ENCODE measurements around the gene TPGS2. TPM values are rescaled to one million over a fixed set of nuclear protein-coding genes. Genes with fewer than 3 reads are reported as not detected.

Gene TPGS2
- total and polyA plus RNA-seq, 2 of the 8 experiments (the other 6 are each of a cell fraction or from before 2014, with no cell fraction given): 151 to 273 TPM

DNA sequence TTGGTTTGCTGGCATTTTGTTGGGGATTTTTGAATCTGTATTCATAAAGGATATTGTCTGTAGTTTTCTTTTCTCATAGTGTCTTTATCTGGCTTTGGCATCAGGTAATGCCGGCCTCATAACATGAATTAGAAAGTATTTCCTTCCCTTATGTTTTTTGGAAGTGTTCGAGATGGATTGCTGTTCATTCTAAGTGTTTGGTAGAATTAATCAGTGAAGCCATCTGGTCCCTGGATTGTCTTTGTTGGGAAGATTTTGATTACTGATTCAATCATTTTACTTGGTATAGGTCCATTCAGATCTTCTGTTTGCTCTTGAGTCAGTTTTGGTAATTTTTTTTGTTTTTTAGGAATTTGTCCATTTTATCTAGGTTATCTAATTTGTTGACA lies 22.4 kb upstream of the TPGS2 start:
- Histone ChIP-seq H3K23ac (ENCODE audit: insufficient read length) (no peak overlapping the region), H4K5ac (ENCODE audit: insufficient read length, low read depth, low read length) (no peak overlapping the region), H2AFZ (ENCODE audit: low read length) (no peak overlapping the region), H3K36me3 (ENCODE audit: control insufficient read depth in 2 of 4, insufficient read depth in 4 of 4, low read length in 3 of 4) (0 out of 8 replicates have a peak, but pooled peaks cover 0 to 4% (median 0%) of the 10 kb centered on the region in 4 experiments), H3K27ac (ENCODE audit: low read depth, low read length) (no peak overlapping the region), H3K4me3 (ENCODE audit: extremely low read depth in 1 of 4, insufficient read depth in 2 of 4, low read depth in 3 of 4, low read length in 4 of 4) (no peak overlapping the region), H3K18ac (ENCODE audit: extremely low read depth, low read length) (no peak overlapping the region), H3K23me2 (ENCODE audit: low read depth, low read length) (no peaks in the 10 kb centered on the region), H3K79me1 (ENCODE audit: low read depth, low read length) (no peaks in the 10 kb centered on the region), H4K8ac (ENCODE audit: extremely low read depth, insufficient read depth, low read length) (no peak overlapping the region), H4K91ac (replicated peaks; ENCODE audit: insufficient read length, low read length) (no peak overlapping the region), H3K56ac (replicated peaks; ENCODE audit: insufficient read length, low read depth, low read length) (no peak overlapping the region), H2BK15ac (ENCODE audit: low read length) (no peak overlapping the region), H3K4ac (replicated peaks; ENCODE audit: insufficient read length, low read depth, low read length) (no peak overlapping the region), H2BK120ac (replicated peaks; ENCODE audit: low read depth, low read length) (no peak overlapping the region), H3K4me1 (replicated peaks in 1 of 4; ENCODE audit: control insufficient read depth in 3 of 4, insufficient read depth in 4 of 4, low read length in 3 of 4) (no peaks in the 10 kb centered on the region), H3K9ac (replicated peaks in 1 of 4; ENCODE audit: extremely low read depth in 1 of 4, low read depth in 3 of 4, low read length in 3 of 4) (no peak overlapping the region), H3K14ac (ENCODE audit: insufficient read length) (no peak overlapping the region), H2BK5ac (ENCODE audit: low read depth, low read length) (no peak overlapping the region), H3K79me2 (ENCODE audit: control insufficient read depth in 1 of 2, insufficient read depth in 2 of 2, low read length in 2 of 2) (no peaks in the 10 kb centered on the region), H2AK5ac (ENCODE audit: low read depth, low read length) (no peak overlapping the region), H4K20me1 (replicated peaks in 1 of 2; ENCODE audit: control insufficient read depth in 1 of 2, insufficient read depth in 2 of 2, low read length in 2 of 2) (no peaks in the 10 kb centered on the region), H3K9me3 (ENCODE audit: insufficient read depth in 2 of 2, low read depth in 1 of 2, low read length in 1 of 2) (no peaks in the 10 kb centered on the region), H2BK20ac (ENCODE audit: low read length) (no peak overlapping the region), H2BK12ac (ENCODE audit: low read depth, low read length) (no peak overlapping the region), H3K27me3 (replicated peaks in 1 of 4; ENCODE audit: control insufficient read depth in 3 of 4, extremely low read depth in 1 of 4, insufficient read depth in 3 of 4, low read length in 3 of 4) (no peaks in the 10 kb centered on the region), H3K4me2 (ENCODE audit: insufficient read depth in 1 of 2, low read depth in 2 of 2, low read length in 2 of 2) (no peak overlapping the region)
- WGBS, 2 experiments (ENCODE audit: extremely low coverage in 1 of 2, insufficient coverage in 1 of 2, insufficient read length in 1 of 2, insufficient replicate concordance in 2 of 2, low coverage in 1 of 2, low lambda C conversion rate in 2 of 2, missing lambda C conversion rate in 1 of 2): 100% methylated on average over 2 of the region's 2 CpGs; no CpG with 5 or more reads in 1 of the 2 experiments
- ChIA-PET POLR2A (ENCODE audit: partially characterized antibody) (no interaction called here), CTCF (ENCODE audit: partially characterized antibody) (interaction anchor here (3.9 kb wide), 1 partner anchor 22 kb away, joined by 12 read pairs; the partner anchor contains the start of genes KIAA1328 and TPGS2)
- no peak for DNase-seq (ENCODE audit: low read depth in 1 of 2, low spot score in 2 of 2)
- no peak for FAIRE-seq
- TF ChIP-seq SRF (IDR thresholded peaks at IDR 0.05; ENCODE audit: low read depth, low read length): no peak
- no peak for TF ChIP-seq CHD2 (IDR thresholded peaks at IDR 0.05; ENCODE audit: low read length)
- TF ChIP-seq SIN3A (conservative IDR thresholded peaks at IDR 0.05 in 1 of 2, IDR thresholded peaks at IDR 0.05 in 1 of 2; ENCODE audit: low read depth in 1 of 2, low read length in 2 of 2): no peak
- no peak for TF ChIP-seq SP2 (IDR thresholded peaks at IDR 0.05; ENCODE audit: low read length)
- no peak for TF ChIP-seq RNF2 (IDR thresholded peaks at IDR 0.05; ENCODE audit: borderline replicate concordance, low read depth, low read length, missing control alignments, poor library complexity, severe bottlenecking)
- no peak for TF ChIP-seq EZH2 (IDR thresholded peaks at IDR 0.05; ENCODE audit: low read depth, low read length, severe bottlenecking)
- TF ChIP-seq TBP (IDR thresholded peaks at IDR 0.05; ENCODE audit: low read depth, low read length): no peak
- no peak for TF ChIP-seq ASH2L (IDR thresholded peaks at IDR 0.05; ENCODE audit: low read length)
- TF ChIP-seq USF2 (IDR thresholded peaks at IDR 0.05; ENCODE audit: low read length): no peak
- TF ChIP-seq BRCA1 (IDR thresholded peaks at IDR 0.05; ENCODE audit: low read depth, low read length): no peak
- TF ChIP-seq SIRT6 (IDR thresholded peaks at IDR 0.05; ENCODE audit: low read length): no peak
- TF ChIP-seq CHD1 (IDR thresholded peaks at IDR 0.05; ENCODE audit: low read depth, low read length): no peak
- TF ChIP-seq POLR2AphosphoS5 (IDR thresholded peaks at IDR 0.05; ENCODE audit: low read depth, low read length): no peak
- no peak for TF ChIP-seq JUN (IDR thresholded peaks at IDR 0.05; ENCODE audit: low read depth, low read length)
- TF ChIP-seq YY1 (IDR thresholded peaks at IDR 0.05; ENCODE audit: low read depth, low read length): no peak

All from H1 (cell line).